ENCODE results near the gene BARHL2. TPM values are rescaled to one million over a fixed set of nuclear protein-coding genes. Genes with fewer than 3 reads are reported as not detected.

BARHL2 gene
- total RNA-seq, 1 experiment from 2014 or later: not detected

- Histone ChIP-seq H3K36me3 (ENCODE audit: control insufficient read depth, insufficient read depth, low read length) (no peaks in the 10 kb centered on the region), H3K4me3 (ENCODE audit: low read depth in 2 of 2, low read length in 2 of 2) (no peak overlapping the region), H3K9me3 (ENCODE audit: control insufficient read depth, insufficient read depth, low read depth, low read length) (no peaks in the 10 kb centered on the region), H3K27me3 (ENCODE audit: control insufficient read depth, insufficient read depth, low read length) (peaks cover 20% of the 10 kb centered on the region), H3K4me1 (ENCODE audit: control insufficient read depth, insufficient read depth, low read length) (no peaks in the 10 kb centered on the region), H3K27ac (ENCODE audit: low read length) (no peak overlapping the region)
- TF ChIP-seq REST (IDR thresholded peaks at IDR 0.05; ENCODE audit: insufficient read depth in 1 of 2, low read depth in 2 of 2, low read length in 1 of 2): no peak
- no peak for TF ChIP-seq CTCF (IDR thresholded peaks at IDR 0.05)
- no peak for TF ChIP-seq SIN3A (IDR thresholded peaks at IDR 0.05; ENCODE audit: borderline replicate concordance, insufficient read depth, low read depth, low read length)
- TF ChIP-seq TCF7L2 (IDR thresholded peaks at IDR 0.05; ENCODE audit: low read depth, low read length): no peak
- no peak for TF ChIP-seq POLR2AphosphoS5 (IDR thresholded peaks at IDR 0.05; ENCODE audit: low read depth, low read length)
- BruUV-seq (replicated peaks): no TSS peak
- DNase-seq (ENCODE audit: low read depth, low spot score): no peak
- intact Hi-C loops (cut with micrococcal nuclease; ENCODE audit: unreplicated experiment) (no loop called here), in situ Hi-C loops (cut with HindIII; ENCODE audit: low pct_unique_long_range_greater_than_20kb, low sequenced_read_pairs) (no loop called here)
- ChIA-PET CTCF (no interaction called here), POLR2A (interaction anchor here (0.8 kb wide), 1 partner anchor 33 kb away, joined by 3 read pairs; no protein-coding TSS in a partner anchor)
- ATAC-seq: no peak
Observed at GRCh38 chr1:90731382-90732050, 14.4 kb upstream of the BARHL2 start.

- no TSS peak for BruUV-seq (replicated peaks)
- Histone ChIP-seq H3K4me1 (ENCODE audit: control insufficient read depth, insufficient read depth, low read length) (no peaks in the 10 kb centered on the region), H3K9me3 (ENCODE audit: control insufficient read depth, insufficient read depth, low read depth, low read length) (no peaks in the 10 kb centered on the region), H3K27ac (ENCODE audit: low read length) (no peak overlapping the region), H3K36me3 (ENCODE audit: control insufficient read depth, insufficient read depth, low read length) (no peaks in the 10 kb centered on the region), H3K27me3 (ENCODE audit: control insufficient read depth, insufficient read depth, low read length) (peaks cover 18% of the 10 kb centered on the region), H3K4me3 (ENCODE audit: low read depth in 2 of 2, low read length in 2 of 2) (no peak overlapping the region)
- TF ChIP-seq CTCF (IDR thresholded peaks at IDR 0.05) (no peak), SIN3A (IDR thresholded peaks at IDR 0.05; ENCODE audit: borderline replicate concordance, insufficient read depth, low read depth, low read length) (no peak), REST (IDR thresholded peaks at IDR 0.05; ENCODE audit: insufficient read depth in 1 of 2, low read depth in 2 of 2, low read length in 1 of 2) (no peak), TCF7L2 (IDR thresholded peaks at IDR 0.05; ENCODE audit: low read depth, low read length) (no peak), POLR2AphosphoS5 (IDR thresholded peaks at IDR 0.05; ENCODE audit: low read depth, low read length) (no peak)
- ChIA-PET POLR2A (interaction anchor here (0.6 kb wide), 1 partner anchor 214 kb away, joined by 5 read pairs; no protein-coding TSS in a partner anchor), CTCF (interaction anchor here (0.6 to 1.7 kb wide), 3 partner anchors 9 to 292 kb away, joined by 4 read pairs; no protein-coding TSS in a partner anchor)
- in situ Hi-C loops (cut with HindIII; ENCODE audit: low pct_unique_long_range_greater_than_20kb, low sequenced_read_pairs) (no loop called here), intact Hi-C loops (cut with micrococcal nuclease; ENCODE audit: unreplicated experiment) (no loop called here)
- DNase-seq (ENCODE audit: low read depth, low spot score) (no peak), ATAC-seq (no peak)
Observed at GRCh38 chr1:90730243-90731022, 13.3 kb upstream of the BARHL2 start.
